Activated naive CD8-positive, alpha-beta T cell treated with anti-CD3 and anti-CD28 coated beads, Interleukin-2, amount 50 U/mL, for 16 hours (primary cell): ENCODE results near the gene CCT6B.
"Not testable (repeated sequence)": the region's sequence is repeated elsewhere in the genome, so short reads cannot be mapped to it uniquely, and the experiment has no call there.

ENCODE experiments used
- DNase-seq: peaks from one replicate; pipeline ENCODE4 v3.0.0-alpha.2; 2020; ENCODE audit warnings: low read depth, low spot score

Gene CCT6B

GRCh38 chr17:34961093-34961911, at the start of gene CCT6B, which contains the start of gene ZNF830:
Gene CCT6B, minus strand, starts transcription at chr17:34961460. Its CDS starts 67 bp downstream, at chr17:34961393.
Gene ZNF830, plus strand, starts transcription at chr17:34961540. Its CDS starts 27 bp downstream, at chr17:34961567.
- DNase-seq, result peak; percentile 77

- DNase-seq, result no peak
Measured at GRCh38 chr17:35010093-35010492, 48.8 kb upstream of the CCT6B start.

- no peak for DNase-seq
Measured at GRCh38 chr17:35006961-35007360, 45.7 kb upstream of the CCT6B start.

GRCh38 chr17:35006345-35006744, 45.1 kb upstream of the CCT6B start:
- no peak for DNase-seq

GRCh38 chr17:35003778-35004177, 42.5 kb upstream of the CCT6B start:
- DNase-seq, result no peak

- no peak for DNase-seq
Measured at GRCh38 chr17:35002876-35003551, 41.8 kb upstream of the CCT6B start.

GRCh38 chr17:35001549-35001948, 40.3 kb upstream of the CCT6B start:
- no peak for DNase-seq

- DNase-seq, result not testable (repeated sequence)
Measured at GRCh38 chr17:35000965-35001364, 39.7 kb upstream of the CCT6B start.

- DNase-seq, result no peak
Measured at GRCh38 chr17:34999456-34999855, 38.2 kb upstream of the CCT6B start.

- peak; percentile 51 for DNase-seq
Measured at GRCh38 chr17:34998205-34998604, 36.9 kb upstream of the CCT6B start.

GRCh38 chr17:34997355-34997862, 36.1 kb upstream of the CCT6B start:
- no peak for DNase-seq

- no peak for DNase-seq
Measured at GRCh38 chr17:34996422-34997285, 35.4 kb upstream of the CCT6B start.

- no peak for DNase-seq
Measured at GRCh38 chr17:34993031-34993430, 31.8 kb upstream of the CCT6B start.

- no peak for DNase-seq
Measured at GRCh38 chr17:34991606-34992005, 30.3 kb upstream of the CCT6B start.

- no peak for DNase-seq
Measured at GRCh38 chr17:34990921-34991365, 29.7 kb upstream of the CCT6B start.

GRCh38 chr17:34989473-34989872, 28.2 kb upstream of the CCT6B start:
- no peak for DNase-seq

GRCh38 chr17:34988644-34989043, 27.4 kb upstream of the CCT6B start:
- DNase-seq, result no peak

- no peak for DNase-seq
Measured at GRCh38 chr17:34987232-34987631, 26.0 kb upstream of the CCT6B start.

- DNase-seq, result no peak
Measured at GRCh38 chr17:34981538-34982241, 20.4 kb upstream of the CCT6B start.

GRCh38 chr17:34980681-34981537, 19.6 kb upstream of the CCT6B start:
- DNase-seq, result peak; percentile 59
